ENCODE results near the gene WNT9B.

- TF ChIP-seq REST (IDR thresholded peaks at IDR 0.05; ENCODE audit: insufficient read depth in 1 of 2, low read depth in 2 of 2, low read length in 2 of 2) (no peak), POLR2AphosphoS5 (IDR thresholded peaks at IDR 0.05; ENCODE audit: low read depth, low read length) (no peak; the same call in 1 of the 2 replicates), TAF1 (IDR thresholded peaks at IDR 0.05; ENCODE audit: borderline replicate concordance, insufficient read depth, low read length) (no peak)
These were observed 84.4 kb downstream of the WNT9B start for GRCh38 chr17:46935658-46936266.
